DOHH2 (cell line): ENCODE data around the gene AMER3.

Experiments
- H3F3A ChIP-seq: fragments of 200-600 bp; sonication (generic), shearing (Covaris generic); 2 replicates; pipeline ENCODE4 v1.6.0; 2016; ENCODE audit warnings: antibody characterized with exemption, mild to moderate bottlenecking; ENCODE audit not compliant: control insufficient read depth, insufficient read depth
- H3K27ac ChIP-seq: fragments of 200-600 bp; sonication (generic); 2 replicates; pipeline ENCODE4 v1.5.1; 2014; ENCODE audit warnings: low read depth, mild to moderate bottlenecking, low read length, moderate library complexity
- H3K27me3 ChIP-seq: fragments of 200-600 bp; sonication (generic); 2 replicates; pipeline ENCODE4 v1.6.1; 2014; ENCODE audit warnings: mild to moderate bottlenecking, low read length, mixed read lengths; ENCODE audit not compliant: control insufficient read depth
- H3K36me3 ChIP-seq: fragments of 200-600 bp; sonication (generic); 2 replicates; pipeline ENCODE4 v1.6.1; 2014; ENCODE audit warnings: mild to moderate bottlenecking, low read length, moderate library complexity, mixed read lengths; ENCODE audit not compliant: control insufficient read depth
- H3K4me1 ChIP-seq: fragments of 200-600 bp; sonication (generic); 2 replicates; pipeline ENCODE4 v1.6.1; 2014; ENCODE audit warnings: mild to moderate bottlenecking, low read length, mixed read lengths; ENCODE audit not compliant: control insufficient read depth
- H3K4me2 ChIP-seq: fragments of 200-600 bp; sonication (generic); 2 replicates; pipeline ENCODE4 v1.6.0; 2014; ENCODE audit warnings: mild to moderate bottlenecking, low read length, moderate library complexity
- H3K4me3 ChIP-seq: fragments of 200-600 bp; sonication (generic); 2 replicates; pipeline ENCODE4 v1.5.1; 2014; ENCODE audit warnings: mild to moderate bottlenecking, low read length, mixed read lengths
- H3K79me2 ChIP-seq: fragments of 200-600 bp; sonication (generic); 2 replicates; pipeline ENCODE4 v1.6.1; 2014; ENCODE audit warnings: mild to moderate bottlenecking, low read length, mixed read lengths; ENCODE audit not compliant: control insufficient read depth
- H3K9me2 ChIP-seq: fragments of 200-600 bp; sonication (generic); replicated peaks from 2 replicates; pipeline ENCODE4 v1.6.1; 2014; ENCODE audit warnings: mild to moderate bottlenecking, low read length, mixed read lengths; ENCODE audit not compliant: control insufficient read depth
- H3K9me3 ChIP-seq: fragments of 200-600 bp; sonication (generic); 2 replicates; pipeline ENCODE4 v1.6.1; 2014; ENCODE audit warnings: antibody characterized with exemption, low read length, mixed read lengths; ENCODE audit not compliant: control insufficient read depth, insufficient read depth
- H4K20me1 ChIP-seq: fragments of 200-600 bp; sonication (generic); 2 replicates; pipeline ENCODE4 v1.6.0; 2014; ENCODE audit warnings: low read depth, mild to moderate bottlenecking, antibody characterized with exemption, low read length, moderate library complexity; ENCODE audit not compliant: control insufficient read depth, insufficient read depth
- EZH2phosphoT487 ChIP-seq: fragments of 200-600 bp; sonication (generic); IDR thresholded peaks from 2 replicates; pipeline ENCODE4 v1.6.1; 2017; ENCODE audit warnings: borderline replicate concordance, mild to moderate bottlenecking, antibody characterized with exemption, low read length, moderate library complexity, mixed read lengths
- TF ChIP-seq, protein P1 (sequence below): fragments of 200-600 bp; sonication (generic); IDR thresholded peaks from one replicate; pipeline ENCODE4 v1.5.1; 2014; ENCODE audit warnings: antibody characterized with exemption, mild to moderate bottlenecking, low read depth, low read length; ENCODE audit not compliant: poor library complexity, severe bottlenecking

AMER3 gene

DNA sequence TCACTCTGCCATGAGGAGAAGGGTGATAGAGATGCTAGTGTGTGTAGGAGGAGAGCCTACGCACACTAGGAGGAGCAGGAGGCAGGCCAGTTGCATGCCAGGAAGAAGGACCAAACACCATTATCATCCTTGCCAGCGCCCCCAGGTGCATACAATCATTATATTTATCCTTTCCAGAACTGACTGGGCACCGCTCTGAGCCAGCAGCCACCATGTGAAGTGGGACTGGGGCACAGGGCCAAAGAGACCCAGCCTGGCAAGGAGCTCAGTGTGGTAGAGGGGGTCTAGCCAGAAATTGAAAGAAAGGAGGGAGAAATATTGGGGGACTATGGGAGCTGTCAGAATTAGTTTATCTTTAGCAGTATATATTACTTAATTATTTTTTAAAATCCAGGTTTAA lies 34.8 kb upstream of the AMER3 start:
- Histone ChIP-seq H3K27me3 (no peaks in the 10 kb centered on the region), H3K4me2 (no peak overlapping the region), H3F3A (no peaks in the 10 kb centered on the region), H3K36me3 (no peaks in the 10 kb centered on the region), H3K9me2 (no peaks in the 10 kb centered on the region), H3K4me3 (no peak overlapping the region), H3K27ac (no peak overlapping the region), H4K20me1 (no peaks in the 10 kb centered on the region), H3K4me1 (no peaks in the 10 kb centered on the region), H3K9me3 (no peaks in the 10 kb centered on the region), H3K79me2 (no peaks in the 10 kb centered on the region)
- TF ChIP-seq, protein P1, sequence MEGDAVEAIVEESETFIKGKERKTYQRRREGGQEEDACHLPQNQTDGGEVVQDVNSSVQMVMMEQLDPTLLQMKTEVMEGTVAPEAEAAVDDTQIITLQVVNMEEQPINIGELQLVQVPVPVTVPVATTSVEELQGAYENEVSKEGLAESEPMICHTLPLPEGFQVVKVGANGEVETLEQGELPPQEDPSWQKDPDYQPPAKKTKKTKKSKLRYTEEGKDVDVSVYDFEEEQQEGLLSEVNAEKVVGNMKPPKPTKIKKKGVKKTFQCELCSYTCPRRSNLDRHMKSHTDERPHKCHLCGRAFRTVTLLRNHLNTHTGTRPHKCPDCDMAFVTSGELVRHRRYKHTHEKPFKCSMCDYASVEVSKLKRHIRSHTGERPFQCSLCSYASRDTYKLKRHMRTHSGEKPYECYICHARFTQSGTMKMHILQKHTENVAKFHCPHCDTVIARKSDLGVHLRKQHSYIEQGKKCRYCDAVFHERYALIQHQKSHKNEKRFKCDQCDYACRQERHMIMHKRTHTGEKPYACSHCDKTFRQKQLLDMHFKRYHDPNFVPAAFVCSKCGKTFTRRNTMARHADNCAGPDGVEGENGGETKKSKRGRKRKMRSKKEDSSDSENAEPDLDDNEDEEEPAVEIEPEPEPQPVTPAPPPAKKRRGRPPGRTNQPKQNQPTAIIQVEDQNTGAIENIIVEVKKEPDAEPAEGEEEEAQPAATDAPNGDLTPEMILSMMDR, result no peak
- no peak for TF ChIP-seq EZH2phosphoT487

GRCh38 chr2:130724455-130724854 lies 30.9 kb upstream of the AMER3 start:
- Histone ChIP-seq H3K36me3 (no peaks in the 10 kb centered on the region), H3K27ac (no peak overlapping the region), H3K9me3 (no peaks in the 10 kb centered on the region), H3K79me2 (no peaks in the 10 kb centered on the region), H3K9me2 (no peaks in the 10 kb centered on the region), H3K27me3 (0 out of 2 replicates have a peak, but pooled peaks cover 11% of the 10 kb centered on the region), H3K4me2 (no peak overlapping the region), H4K20me1 (no peaks in the 10 kb centered on the region), H3F3A (no peaks in the 10 kb centered on the region), H3K4me1 (peaks cover 9% of the 10 kb centered on the region), H3K4me3 (no peak overlapping the region)
- TF ChIP-seq, protein P1, result no peak
- no peak for TF ChIP-seq EZH2phosphoT487

DNA sequence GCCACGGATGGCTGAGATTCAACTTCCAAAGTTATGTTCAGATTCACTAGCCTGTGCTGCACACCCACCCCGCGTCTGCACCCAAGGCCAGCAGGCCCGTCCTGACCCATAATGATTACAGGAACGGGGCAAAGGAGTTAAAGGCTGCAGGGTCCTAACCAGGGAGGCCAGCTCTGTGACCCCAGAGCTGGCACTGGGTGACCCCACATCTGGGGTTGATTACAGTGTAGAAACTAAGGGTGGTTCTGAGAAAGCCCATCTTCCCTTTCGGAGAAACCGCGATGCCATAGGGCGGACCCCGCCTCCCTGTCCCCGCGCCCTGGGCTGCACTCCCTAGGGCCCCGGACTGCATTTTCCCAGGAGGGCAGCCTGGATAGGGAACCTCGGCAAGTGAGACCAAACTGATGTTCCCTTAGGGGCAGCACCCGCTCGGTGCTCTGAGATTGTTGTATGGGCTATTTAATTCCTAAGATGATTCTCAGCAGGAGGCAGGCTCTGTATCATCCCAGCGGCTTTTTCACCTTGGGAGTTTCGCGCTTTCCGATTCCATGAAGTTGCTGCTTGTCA lies 28.6 kb upstream of the AMER3 start:
- no peaks in the 10 kb centered on the region for H3K9me3 ChIP-seq
- peak overlapping the region; percentile 66 for H3K4me2 ChIP-seq
- TF ChIP-seq, protein P1, result no peak
- TF ChIP-seq EZH2phosphoT487, result no peak
- no peaks in the 10 kb centered on the region for H3K79me2 ChIP-seq
- no peaks in the 10 kb centered on the region for H3K36me3 ChIP-seq
- no peaks in the 10 kb centered on the region for H3F3A ChIP-seq
- no peaks in the 10 kb centered on the region for H3K9me2 ChIP-seq
- no peak overlapping the region for H3K27ac ChIP-seq
- H3K4me1 ChIP-seq, result peaks cover 9% of the 10 kb centered on the region
- peak overlapping the region; percentile 65 for H3K4me3 ChIP-seq
- H4K20me1 ChIP-seq, result no peaks in the 10 kb centered on the region
- H3K27me3 ChIP-seq, result 0 out of 2 replicates have a peak, but pooled peaks cover 11% of the 10 kb centered on the region
